Upper lobe of right lung (tissue), 1 donor: ENCODE results near the gene GSTM4. TPM values are rescaled to one million over a fixed set of nuclear protein-coding genes. Genes with fewer than 3 reads are reported as not detected.

ENCODE experiments used
- ATAC-seq: fragments of 200-7000 bp; cut with Tn5 transposase; one replicate; pipeline ENCODE4 v1.9.1; 2020; ENCODE audit warnings: mild to moderate bottlenecking, moderate library complexity
- DNase-seq: peaks from one replicate; pipeline ENCODE4 v3.0.0-alpha.2; 2020
- H3K27ac ChIP-seq: fragments of 200-600 bp; one replicate; pipeline ENCODE4 v1.8.0; 2022
- H3K27me3 ChIP-seq: fragments of 200-600 bp; one replicate; pipeline ENCODE4 v1.8.0; 2022; ENCODE audit warnings: mild to moderate bottlenecking
- H3K36me3 ChIP-seq: fragments of 200-600 bp; one replicate; pipeline ENCODE4 v1.8.0; 2022
- H3K4me1 ChIP-seq: fragments of 200-600 bp; one replicate; pipeline ENCODE4 v1.8.0; 2022
- H3K4me3 ChIP-seq: fragments of 200-600 bp; one replicate; pipeline ENCODE4 v1.8.0; 2022; ENCODE audit warnings: mild to moderate bottlenecking
- H3K9me3 ChIP-seq: fragments of 200-600 bp; one replicate; pipeline ENCODE4 v1.8.0; 2022
- intact Hi-C: fragments of 100-400 bp; cut with DNase I; formaldehyde crosslinking; loops from one replicate; pipeline ENCODE4 v1.11.0; 2022
- long read RNA-seq: library from polyadenylated mRNA; unstranded; transcript quantifications from one replicate; pipeline ENCODE4 v2.0.0, GENCODE V29; 2021
- total RNA-seq: library from RNA; stranded (reverse); fragmentation: NEBNext Ultra II Directional; extraction: Animal tissue kit (Norgen Biotek cat#: 25700); gene quantifications from one replicate; pipeline ENCODE4 v1.2.1, GENCODE V29; 2021
- TF ChIP-seq, protein P1 (sequence below): fragments of 200-600 bp; IDR thresholded peaks from one replicate; pipeline ENCODE4 v1.8.0; 2022; ENCODE audit warnings: antibody characterized with exemption
- donor health status: DM: no; HTN: yes; CAD: no; lungs with severe emphysema.

The GSTM4 gene
- total RNA-seq, result 17.2 TPM
- long read RNA-seq, transcript GSTM4-204 (8 exons, 1,412 nt), result major isoform, 11 of 25 reads
- long read RNA-seq, partial matches to known transcripts, result 2 of 25 reads
- long read RNA-seq, other reads (novel, unspliced or antisense), result 7 of 25 reads

DNA sequence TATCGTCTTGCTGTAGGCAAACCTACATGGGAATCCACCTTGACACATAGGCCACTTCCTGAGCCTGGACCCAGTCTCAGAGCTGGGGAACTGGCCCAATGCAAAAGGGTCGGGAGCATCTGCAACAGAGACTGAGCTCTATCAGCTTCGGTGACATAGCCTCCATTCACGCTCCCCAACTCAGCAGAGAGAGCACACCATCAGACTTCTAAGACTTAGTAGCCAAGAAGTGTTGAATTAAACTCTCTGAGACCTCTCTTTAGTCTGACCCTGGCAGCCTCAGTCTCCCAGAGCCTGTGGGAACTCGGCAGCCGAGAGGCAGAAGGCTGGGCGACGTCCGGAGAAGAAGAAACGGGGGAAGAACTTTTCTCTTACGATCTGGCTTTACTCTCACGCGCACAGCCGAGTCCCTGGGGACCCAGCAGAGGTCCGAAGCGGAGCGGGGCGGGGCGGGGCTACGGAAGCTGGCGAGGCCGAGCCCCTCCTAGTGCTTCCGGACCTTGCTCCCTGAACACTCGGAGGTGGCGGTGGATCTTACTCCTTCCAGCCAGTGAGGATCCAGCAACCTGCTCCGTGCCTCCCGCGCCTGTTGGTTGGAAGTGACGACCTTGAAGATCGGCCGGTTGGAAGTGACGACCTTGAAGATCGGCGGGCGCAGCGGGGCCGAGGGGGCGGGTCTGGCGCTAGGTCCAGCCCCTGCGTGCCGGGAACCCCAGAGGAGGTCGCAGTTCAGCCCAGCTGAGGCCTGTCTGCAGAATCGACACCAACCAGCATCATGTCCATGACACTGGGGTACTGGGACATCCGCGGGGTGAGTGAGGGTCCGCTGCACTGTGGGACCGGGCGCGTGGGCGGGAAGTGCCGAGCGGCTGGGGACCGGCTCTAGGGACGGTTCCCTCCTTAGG is at the start of gene GSTM4:
GSTM4 (plus strand) TSS at position 485 of the 905 bp plus-strand sequence; CDS start at position 776, 291 bp downstream.
- Histone ChIP-seq H3K27ac (peak within 1 kb of the TSS; percentile 83), H3K4me1 (peaks cover 11% of the 10 kb centered on the region), H3K27me3 (no peaks in the 10 kb centered on the region), H3K4me3 (peak within 1 kb of the TSS; percentile 74), H3K36me3 (peaks cover 7% of the 10 kb centered on the region), H3K9me3 (no peaks in the 10 kb centered on the region)
- DNase-seq (peak; percentile 93), ATAC-seq (peak; percentile 97)
- intact Hi-C loops, result no loop called here
- TF ChIP-seq, protein P1, sequence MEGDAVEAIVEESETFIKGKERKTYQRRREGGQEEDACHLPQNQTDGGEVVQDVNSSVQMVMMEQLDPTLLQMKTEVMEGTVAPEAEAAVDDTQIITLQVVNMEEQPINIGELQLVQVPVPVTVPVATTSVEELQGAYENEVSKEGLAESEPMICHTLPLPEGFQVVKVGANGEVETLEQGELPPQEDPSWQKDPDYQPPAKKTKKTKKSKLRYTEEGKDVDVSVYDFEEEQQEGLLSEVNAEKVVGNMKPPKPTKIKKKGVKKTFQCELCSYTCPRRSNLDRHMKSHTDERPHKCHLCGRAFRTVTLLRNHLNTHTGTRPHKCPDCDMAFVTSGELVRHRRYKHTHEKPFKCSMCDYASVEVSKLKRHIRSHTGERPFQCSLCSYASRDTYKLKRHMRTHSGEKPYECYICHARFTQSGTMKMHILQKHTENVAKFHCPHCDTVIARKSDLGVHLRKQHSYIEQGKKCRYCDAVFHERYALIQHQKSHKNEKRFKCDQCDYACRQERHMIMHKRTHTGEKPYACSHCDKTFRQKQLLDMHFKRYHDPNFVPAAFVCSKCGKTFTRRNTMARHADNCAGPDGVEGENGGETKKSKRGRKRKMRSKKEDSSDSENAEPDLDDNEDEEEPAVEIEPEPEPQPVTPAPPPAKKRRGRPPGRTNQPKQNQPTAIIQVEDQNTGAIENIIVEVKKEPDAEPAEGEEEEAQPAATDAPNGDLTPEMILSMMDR, result no peak

DNA sequence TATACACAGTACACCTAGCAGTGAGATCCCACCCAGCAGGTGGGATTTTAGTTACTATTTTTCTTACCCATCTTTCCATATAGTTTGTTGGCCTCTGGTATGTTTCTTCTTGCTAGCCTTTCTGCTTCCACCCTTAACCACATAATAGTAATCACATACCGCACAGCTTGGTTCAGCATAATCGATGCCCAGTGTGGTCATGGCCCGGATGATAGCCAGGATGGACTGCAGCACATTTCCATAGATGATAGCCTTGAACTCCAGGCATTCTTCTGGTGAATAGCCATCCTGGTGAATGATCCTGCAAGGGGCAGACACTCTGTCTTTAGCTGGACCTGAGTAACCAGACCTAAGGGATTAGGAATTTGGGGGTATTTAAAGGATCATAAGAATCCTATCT is 46.0 kb upstream of the GSTM4 start:
- intact Hi-C loops, result no loop called here
- Histone ChIP-seq H3K4me1 (no peaks in the 10 kb centered on the region), H3K36me3 (no peaks in the 10 kb centered on the region), H3K4me3 (no peak overlapping the region), H3K27ac (no peak overlapping the region), H3K9me3 (no peaks in the 10 kb centered on the region), H3K27me3 (no peaks in the 10 kb centered on the region)
- TF ChIP-seq, protein P1, result no peak
- DNase-seq (no peak), ATAC-seq (no peak)

DNA sequence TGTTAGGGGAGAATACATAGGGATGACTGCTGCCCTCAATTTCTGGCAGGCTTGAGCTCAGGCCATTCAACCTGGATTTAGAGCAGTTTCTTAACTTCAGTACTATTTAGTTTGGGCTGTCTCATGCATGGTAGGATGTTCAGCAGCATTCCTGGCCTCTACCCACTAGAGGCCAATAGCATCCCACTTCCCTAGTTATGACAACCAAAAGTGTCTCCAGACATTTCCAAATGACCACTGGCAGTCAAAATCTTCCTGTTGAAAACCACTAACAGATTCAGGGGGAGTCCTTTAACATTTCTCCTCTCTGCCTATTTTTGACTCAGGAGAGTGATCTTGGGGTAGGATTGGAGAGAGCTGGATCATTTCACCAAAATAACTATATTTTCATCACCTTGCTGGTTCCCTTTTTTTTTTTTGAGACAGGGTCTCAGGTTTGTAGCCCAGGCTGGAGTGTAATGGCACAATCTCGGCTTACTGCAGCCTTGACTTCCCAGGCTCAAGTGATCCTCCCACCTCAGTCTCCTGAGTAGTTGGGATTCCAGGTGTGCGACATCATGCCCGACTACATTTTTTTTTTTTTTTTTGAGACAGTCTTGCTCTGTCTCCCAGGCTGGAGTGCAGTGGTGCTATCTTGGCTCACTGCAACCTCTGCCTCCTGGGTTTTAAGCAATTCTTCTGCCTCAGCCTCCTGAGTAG is 45.1 kb upstream of the GSTM4 start:
- Histone ChIP-seq H3K4me3 (no peak overlapping the region), H3K36me3 (no peaks in the 10 kb centered on the region), H3K27me3 (no peaks in the 10 kb centered on the region), H3K4me1 (no peaks in the 10 kb centered on the region), H3K27ac (no peak overlapping the region), H3K9me3 (no peaks in the 10 kb centered on the region)
- ATAC-seq, result no peak
- DNase-seq, result no peak
- intact Hi-C loops, result no loop called here
- TF ChIP-seq, protein P1, result no peak

DNA sequence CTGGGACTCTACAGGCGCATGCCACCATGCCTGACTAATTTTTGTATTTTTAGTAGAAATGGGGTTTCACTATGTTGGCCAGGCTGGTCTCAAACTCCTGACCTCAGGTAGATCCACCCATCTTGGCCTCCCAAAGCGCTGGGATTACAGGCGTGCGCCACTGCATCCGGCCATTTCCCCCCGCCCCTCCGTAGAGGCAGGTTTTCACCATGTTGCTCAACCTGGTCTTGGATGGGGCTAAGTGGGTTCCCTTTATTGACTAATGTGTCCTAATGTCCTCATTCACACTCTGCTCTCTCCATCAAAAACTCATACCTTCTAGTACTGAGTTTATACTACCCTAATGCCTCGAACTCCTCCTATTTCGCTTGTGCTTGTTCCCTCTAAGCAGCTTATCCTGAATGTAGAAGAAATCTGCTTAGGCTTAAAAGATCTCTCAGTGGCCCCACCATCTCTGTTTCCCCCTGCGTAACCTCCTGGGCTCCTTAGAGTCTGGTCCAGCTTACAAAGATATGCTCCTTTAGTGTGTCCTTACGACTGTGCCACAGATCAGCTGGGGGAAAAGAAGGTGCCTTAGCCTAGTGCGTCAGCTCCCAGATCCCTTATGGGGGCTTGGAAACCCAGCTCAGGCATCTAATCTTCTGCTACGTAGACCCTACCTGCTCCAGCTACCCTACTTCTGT is 44.5 kb upstream of the GSTM4 start:
- no peak overlapping the region for H3K27ac ChIP-seq
- no peaks in the 10 kb centered on the region for H3K36me3 ChIP-seq
- TF ChIP-seq, protein P1, result no peak
- no peaks in the 10 kb centered on the region for H3K9me3 ChIP-seq
- DNase-seq (no peak), ATAC-seq (no peak)
- H3K27me3 ChIP-seq, result no peaks in the 10 kb centered on the region
- H3K4me1 ChIP-seq, result peaks cover 7% of the 10 kb centered on the region
- intact Hi-C loops, result no loop called here
- H3K4me3 ChIP-seq, result no peak overlapping the region

DNA sequence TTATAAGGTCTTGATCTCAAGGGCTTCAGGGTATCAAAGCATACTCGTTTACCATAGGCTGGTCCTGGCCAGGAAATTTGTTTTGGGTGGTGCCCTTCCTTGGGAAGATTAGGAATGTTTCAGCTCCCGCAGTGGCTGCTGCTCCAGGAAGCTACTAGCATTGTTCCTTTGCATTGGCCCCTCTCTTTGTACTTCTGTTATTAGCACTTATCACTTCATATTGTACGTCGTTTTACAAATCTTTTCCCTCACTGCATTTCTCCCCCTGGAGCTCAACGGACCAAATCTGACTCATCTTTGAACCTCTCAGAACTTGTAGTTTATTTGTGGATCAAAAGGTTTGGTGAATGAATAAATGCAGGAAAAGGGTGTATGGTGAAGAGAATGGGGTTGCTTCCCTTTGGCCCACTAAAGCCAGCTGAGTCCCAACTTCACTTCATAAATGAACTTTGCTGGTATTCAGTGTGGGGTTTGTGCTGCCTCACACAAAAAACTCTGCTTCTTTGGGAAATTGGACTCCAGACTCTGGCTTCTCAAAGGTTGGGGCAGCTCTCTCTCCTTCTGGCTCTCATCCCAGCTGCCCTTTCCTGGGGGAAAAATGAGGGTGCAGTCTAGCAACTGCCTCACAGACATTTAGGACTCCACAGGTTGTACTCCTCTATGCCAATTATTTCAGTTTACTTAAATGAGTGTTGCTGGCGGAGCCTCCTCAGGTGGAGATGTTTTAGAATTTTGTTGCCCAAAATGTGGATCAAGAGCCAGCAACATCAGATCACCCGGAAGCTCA is 42.3 kb upstream of the GSTM4 start:
- ATAC-seq (no peak), DNase-seq (no peak)
- Histone ChIP-seq H3K4me1 (peaks cover 12% of the 10 kb centered on the region), H3K27me3 (no peaks in the 10 kb centered on the region), H3K36me3 (no peaks in the 10 kb centered on the region), H3K27ac (peak overlapping the region; percentile 26), H3K4me3 (no peak overlapping the region), H3K9me3 (no peaks in the 10 kb centered on the region)
- TF ChIP-seq, protein P1, result no peak
- intact Hi-C loops, result no loop called here
